T47D (cell line): ENCODE results near the gene MUC4.
"Not testable (repeated sequence)": the region's sequence is repeated elsewhere in the genome, so short reads cannot be mapped to it uniquely, and the experiment has no call there.

ENCODE experiments used
- DNase-seq, 2 experiments: peaks; one replicate each; pipeline versions ENCODE4 v3.0.0 to v3.0.0-alpha.2; 2011 to 2012; ENCODE audit warnings: low read depth in 1 of 2, low spot score in 1 of 2
- JUND ChIP-seq: IDR thresholded peaks from 2 replicates; pipeline ENCODE4 v1.6.1; 2012; ENCODE audit warnings: low read depth
- in situ Hi-C: cut with HindIII; loops from 2 replicates; pipeline ENCODE4 v1.10.0; 2016; ENCODE audit warnings: low sequenced_read_pairs, low pct_unique_long_range_greater_than_20kb

Gene MUC4

GRCh38 chr3:195739561-195740111 lies 72.1 kb downstream of the MUC4 start:
- TF ChIP-seq JUND: no peak
- in situ Hi-C loops: no loop called here
- no peak for DNase-seq

- TF ChIP-seq JUND: no peak
- DNase-seq: no peak
- in situ Hi-C loops: no loop called here
Observed at GRCh38 chr3:195738274-195739044, 73.3 kb downstream of the MUC4 start.

- in situ Hi-C loops: not testable (repeated sequence)
Observed at GRCh38 chr3:195737782-195738181, 73.9 kb downstream of the MUC4 start.

GRCh38 chr3:195736866-195737490 lies 74.8 kb downstream of the MUC4 start:
- no peak for TF ChIP-seq JUND
- in situ Hi-C loops: no loop called here
- DNase-seq: no peak

More at GRCh38 chr3:195737782-195738181, 73.9 kb downstream of the MUC4 start:
- DNase-seq: not testable (repeated sequence)

- TF ChIP-seq JUND: no peak
- in situ Hi-C loops: no loop called here
- DNase-seq: no peak
Observed at GRCh38 chr3:195735036-195735695, 76.6 kb downstream of the MUC4 start.

- no peak for TF ChIP-seq JUND
- in situ Hi-C loops: no loop called here
- DNase-seq: no peak
Observed at GRCh38 chr3:195732940-195733339, 78.8 kb downstream of the MUC4 start.

GRCh38 chr3:195731356-195731905 lies 80.3 kb downstream of the MUC4 start:
- TF ChIP-seq JUND: no peak
- in situ Hi-C loops: no loop called here
- no peak for DNase-seq

GRCh38 chr3:195729476-195730251 lies 82.1 kb downstream of the MUC4 start:
- in situ Hi-C loops: no loop called here
- TF ChIP-seq JUND: no peak

GRCh38 chr3:195728789-195729188 lies 82.9 kb downstream of the MUC4 start:
- in situ Hi-C loops, DNase-seq: not testable (repeated sequence)

More at GRCh38 chr3:195729476-195730251, 82.1 kb downstream of the MUC4 start:
- DNase-seq: no peak

GRCh38 chr3:195727606-195728195 lies 84.0 kb downstream of the MUC4 start:
- TF ChIP-seq JUND: no peak
- DNase-seq: peak in 1 of 2 experiments; percentile 54
- in situ Hi-C loops: no loop called here

- DNase-seq, in situ Hi-C loops: not testable (repeated sequence)
Observed at GRCh38 chr3:195725916-195726740, 85.6 kb downstream of the MUC4 start.

- DNase-seq, in situ Hi-C loops: not testable (repeated sequence)
Observed at GRCh38 chr3:195724363-195724762, 87.4 kb downstream of the MUC4 start.

GRCh38 chr3:195722996-195723345 lies 88.8 kb downstream of the MUC4 start:
- in situ Hi-C loops, DNase-seq: not testable (repeated sequence)

- DNase-seq, in situ Hi-C loops: not testable (repeated sequence)
Observed at GRCh38 chr3:195722139-195722995, 89.4 kb downstream of the MUC4 start.
